ENCODE data around the gene MRGPRF.

MRGPRF gene

GRCh38 chr11:68961245-68961644 is 51.8 kb downstream of the MRGPRF start:
- 90 to 93% methylated on average over 8 of the region's 8 CpGs for WGBS, 2 experiments
- H3K36me3 ChIP-seq (ENCODE audit: control insufficient read depth, insufficient read depth, low read length) = no peaks in the 10 kb centered on the region
- no peaks in the 10 kb centered on the region for H3K4me1 ChIP-seq (ENCODE audit: control insufficient read depth, insufficient read depth, low read length)
- no peaks in the 10 kb centered on the region for H3K9me3 ChIP-seq (ENCODE audit: control insufficient read depth, low read length)
- no peak overlapping the region for H3K4me3 ChIP-seq (ENCODE audit: insufficient read depth, low read depth, low read length)
- H3K27ac ChIP-seq (ENCODE audit: insufficient read depth, low read depth, low read length, poor library complexity, severe bottlenecking) = no peak overlapping the region
- no peaks in the 10 kb centered on the region for H3K27me3 ChIP-seq (ENCODE audit: control insufficient read depth, insufficient read depth, low read length, poor library complexity, severe bottlenecking)

DNA sequence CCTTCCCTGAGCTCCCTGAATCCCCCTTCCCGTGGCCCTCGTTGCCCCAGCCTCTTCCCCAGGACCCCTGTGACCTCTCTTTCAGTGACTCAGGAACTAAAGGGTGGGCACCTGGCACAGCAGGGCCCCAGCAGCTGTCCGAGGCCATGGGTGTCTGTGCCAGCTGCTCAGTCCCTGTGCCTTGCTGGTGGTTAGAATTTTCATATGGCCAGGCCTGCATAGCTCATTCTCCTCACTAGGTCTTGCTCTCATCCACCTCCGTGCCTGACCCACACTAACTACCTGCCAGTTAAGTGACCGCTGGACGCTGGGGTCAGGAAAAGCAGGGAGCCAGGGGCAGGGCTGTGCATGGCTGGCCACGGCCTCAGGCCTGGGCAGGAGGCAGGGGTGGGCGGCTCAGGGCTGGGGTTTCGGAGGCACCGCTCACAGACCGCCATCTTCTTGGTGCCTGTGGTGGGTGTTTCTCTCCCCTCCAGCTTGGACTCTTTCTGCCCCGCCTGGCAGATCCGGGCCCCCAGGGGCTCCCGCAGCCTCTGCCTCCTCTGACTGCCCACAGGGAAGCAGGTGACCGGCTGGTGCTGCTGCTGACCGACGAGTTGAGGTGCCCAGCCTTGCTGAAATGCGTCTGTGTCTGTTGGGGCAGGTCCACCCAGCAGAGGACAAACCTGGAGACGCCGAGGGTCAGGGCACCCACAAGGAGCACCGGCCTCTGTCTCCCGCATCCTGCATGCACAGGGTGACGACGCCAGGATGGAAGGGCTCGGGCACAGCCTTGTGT is 52.6 kb downstream of the MRGPRF start:
- H3K4me1 ChIP-seq (ENCODE audit: control insufficient read depth, insufficient read depth, low read length) = no peaks in the 10 kb centered on the region
- WGBS, 2 experiments = 92 to 94% methylated on average over 25 of the region's 25 CpGs
- no peaks in the 10 kb centered on the region for H3K36me3 ChIP-seq (ENCODE audit: control insufficient read depth, insufficient read depth, low read length)
- H3K4me3 ChIP-seq (ENCODE audit: insufficient read depth, low read depth, low read length) = no peak overlapping the region
- H3K9me3 ChIP-seq (ENCODE audit: control insufficient read depth, low read length) = no peaks in the 10 kb centered on the region
- no peak overlapping the region for H3K27ac ChIP-seq (ENCODE audit: insufficient read depth, low read depth, low read length, poor library complexity, severe bottlenecking)
- H3K27me3 ChIP-seq (ENCODE audit: control insufficient read depth, insufficient read depth, low read length, poor library complexity, severe bottlenecking) = no peaks in the 10 kb centered on the region

DNA sequence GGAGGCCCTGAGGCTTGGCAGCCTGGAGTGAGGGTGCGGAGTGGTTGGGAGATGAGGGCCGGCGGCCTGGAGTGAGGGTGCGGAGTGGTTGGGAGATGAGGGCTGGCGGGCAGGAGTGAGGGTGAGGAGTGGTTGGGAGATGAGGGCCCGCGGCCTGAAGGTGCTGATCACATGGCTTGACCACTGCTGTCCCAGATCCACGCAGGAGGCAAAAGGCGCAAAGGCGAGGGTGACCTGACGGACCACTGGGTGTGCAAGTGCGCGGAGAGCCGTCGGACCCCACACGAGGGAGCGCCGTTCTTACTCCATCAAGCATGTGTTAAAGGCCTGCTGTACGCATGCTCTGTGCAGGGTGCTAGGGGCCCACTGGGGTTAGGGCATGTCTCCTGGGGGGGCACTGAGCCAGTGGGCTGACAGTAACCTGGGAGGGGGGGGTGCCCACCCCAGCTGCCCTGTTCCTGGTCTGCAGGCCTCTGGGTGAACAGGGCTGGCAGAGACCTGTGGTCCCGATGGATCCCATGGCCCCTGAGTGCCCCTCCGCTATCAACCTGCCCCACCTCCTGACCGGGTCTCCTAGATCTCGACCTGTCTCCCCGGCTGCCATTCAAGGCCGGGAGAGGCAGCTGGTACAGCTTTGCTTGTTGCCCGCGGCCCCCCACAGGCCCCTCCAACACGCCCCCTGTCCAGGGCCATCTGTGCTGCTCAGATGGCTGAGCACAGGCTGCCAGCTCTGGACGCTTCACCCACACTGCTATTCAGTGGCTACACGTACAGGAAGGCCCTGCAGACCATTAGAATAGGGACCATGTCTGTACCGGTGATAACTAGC is 53.4 kb downstream of the MRGPRF start:
- Histone ChIP-seq H3K9me3 (ENCODE audit: control insufficient read depth, low read length) (no peaks in the 10 kb centered on the region), H3K4me1 (ENCODE audit: control insufficient read depth, insufficient read depth, low read length) (no peaks in the 10 kb centered on the region), H3K27me3 (ENCODE audit: control insufficient read depth, insufficient read depth, low read length, poor library complexity, severe bottlenecking) (no peaks in the 10 kb centered on the region), H3K4me3 (ENCODE audit: insufficient read depth, low read depth, low read length) (no peak overlapping the region), H3K27ac (ENCODE audit: insufficient read depth, low read depth, low read length, poor library complexity, severe bottlenecking) (no peak overlapping the region), H3K36me3 (ENCODE audit: control insufficient read depth, insufficient read depth, low read length) (no peaks in the 10 kb centered on the region)
- 94 to 95% methylated on average over 31 of the region's 31 CpGs for WGBS, 2 experiments

- H3K27me3 ChIP-seq (ENCODE audit: control insufficient read depth, insufficient read depth, low read length, poor library complexity, severe bottlenecking) = no peaks in the 10 kb centered on the region
- no peaks in the 10 kb centered on the region for H3K4me1 ChIP-seq (ENCODE audit: control insufficient read depth, insufficient read depth, low read length)
- WGBS, 2 experiments = 93% methylated on average over 9 of the region's 9 CpGs
- no peaks in the 10 kb centered on the region for H3K9me3 ChIP-seq (ENCODE audit: control insufficient read depth, low read length)
- H3K27ac ChIP-seq (ENCODE audit: insufficient read depth, low read depth, low read length, poor library complexity, severe bottlenecking) = no peak overlapping the region
- no peak overlapping the region for H3K4me3 ChIP-seq (ENCODE audit: insufficient read depth, low read depth, low read length)
- no peaks in the 10 kb centered on the region for H3K36me3 ChIP-seq (ENCODE audit: control insufficient read depth, insufficient read depth, low read length)
Measured at GRCh38 chr11:68958211-68958610, 54.8 kb downstream of the MRGPRF start.

DNA sequence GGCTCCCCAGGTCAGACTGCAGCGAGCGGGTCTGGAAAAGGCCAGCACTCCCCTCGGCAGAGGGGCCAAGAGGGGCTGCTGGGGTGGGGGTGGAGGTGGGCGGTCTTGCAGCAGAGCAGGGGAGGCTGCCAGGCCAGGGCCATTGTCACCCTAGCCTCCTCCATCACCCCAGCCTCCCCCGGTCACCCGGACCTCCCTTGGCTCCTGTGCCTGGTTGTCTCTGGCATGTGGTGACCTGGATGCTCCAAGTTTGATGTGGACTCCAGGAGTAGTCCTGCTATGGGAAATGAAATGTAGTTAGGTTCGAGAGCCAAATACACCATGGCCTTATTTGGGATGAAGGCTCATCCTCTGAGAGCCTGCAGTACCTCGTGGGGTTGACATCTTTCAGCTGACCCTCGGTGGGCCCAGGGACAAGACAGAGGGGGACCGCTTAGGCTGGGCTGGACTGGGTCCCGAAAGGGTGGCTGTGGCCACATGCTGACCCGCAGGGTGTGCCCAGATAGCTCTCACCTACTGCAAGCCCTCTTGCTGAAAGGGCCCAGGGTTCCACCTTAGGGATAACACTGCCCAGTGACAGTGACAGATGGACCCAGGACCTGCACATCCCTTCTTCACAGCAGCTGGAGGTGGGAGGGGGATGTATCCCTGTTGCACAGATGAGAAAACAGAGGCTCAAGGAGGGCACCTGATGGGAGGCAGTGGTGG is 56.3 kb downstream of the MRGPRF start:
- Histone ChIP-seq H3K27me3 (ENCODE audit: control insufficient read depth, insufficient read depth, low read length, poor library complexity, severe bottlenecking) (no peaks in the 10 kb centered on the region), H3K9me3 (ENCODE audit: control insufficient read depth, low read length) (no peaks in the 10 kb centered on the region)
- 84 to 87% methylated on average over 12 of the region's 12 CpGs for WGBS, 2 experiments

GRCh38 chr11:68956142-68956541 is 56.9 kb downstream of the MRGPRF start:
- 30 to 34% methylated on average over 11 to 12 of the region's 12 CpGs for WGBS, 2 experiments
- Histone ChIP-seq H3K4me3 (ENCODE audit: insufficient read depth, low read depth, low read length) (no peak overlapping the region), H3K27me3 (ENCODE audit: control insufficient read depth, insufficient read depth, low read length, poor library complexity, severe bottlenecking) (no peaks in the 10 kb centered on the region), H3K36me3 (ENCODE audit: control insufficient read depth, insufficient read depth, low read length) (no peaks in the 10 kb centered on the region), H3K27ac (ENCODE audit: insufficient read depth, low read depth, low read length, poor library complexity, severe bottlenecking) (no peak overlapping the region), H3K9me3 (ENCODE audit: control insufficient read depth, low read length) (no peaks in the 10 kb centered on the region), H3K4me1 (ENCODE audit: control insufficient read depth, insufficient read depth, low read length) (no peaks in the 10 kb centered on the region)

More for the DNA sequence above, 56.3 kb downstream of the MRGPRF start:
- Histone ChIP-seq H3K27ac (ENCODE audit: insufficient read depth, low read depth, low read length, poor library complexity, severe bottlenecking) (no peak overlapping the region), H3K4me3 (ENCODE audit: insufficient read depth, low read depth, low read length) (no peak overlapping the region), H3K4me1 (ENCODE audit: control insufficient read depth, insufficient read depth, low read length) (no peaks in the 10 kb centered on the region), H3K36me3 (ENCODE audit: control insufficient read depth, insufficient read depth, low read length) (no peaks in the 10 kb centered on the region)

DNA sequence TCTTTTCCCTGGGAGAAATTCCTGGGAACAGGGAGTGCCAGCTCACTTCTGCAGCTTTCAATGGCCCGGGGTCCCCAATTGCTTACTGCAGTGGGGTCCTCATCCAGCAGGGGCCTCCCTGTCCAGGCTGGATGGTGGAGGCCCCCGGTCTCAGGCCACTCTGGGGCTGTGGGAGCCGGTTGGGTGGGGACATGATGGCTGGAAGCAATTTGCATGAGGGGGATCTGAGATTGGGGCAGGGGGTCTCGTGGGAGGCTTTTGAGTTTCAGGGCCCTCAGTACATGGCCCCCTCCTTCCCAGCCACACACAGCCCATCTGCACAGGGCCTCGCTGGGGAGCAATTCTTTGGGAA is 57.5 kb downstream of the MRGPRF start:
- Histone ChIP-seq H3K27me3 (ENCODE audit: control insufficient read depth, insufficient read depth, low read length, poor library complexity, severe bottlenecking) (no peaks in the 10 kb centered on the region), H3K4me1 (ENCODE audit: control insufficient read depth, insufficient read depth, low read length) (peaks cover 5% of the 10 kb centered on the region), H3K9me3 (ENCODE audit: control insufficient read depth, low read length) (no peaks in the 10 kb centered on the region), H3K4me3 (ENCODE audit: insufficient read depth, low read depth, low read length) (no peak overlapping the region), H3K36me3 (ENCODE audit: control insufficient read depth, insufficient read depth, low read length) (no peaks in the 10 kb centered on the region), H3K27ac (ENCODE audit: insufficient read depth, low read depth, low read length, poor library complexity, severe bottlenecking) (no peak overlapping the region)
- WGBS, 2 experiments = 74 to 78% methylated on average over 4 of the region's 5 CpGs

DNA sequence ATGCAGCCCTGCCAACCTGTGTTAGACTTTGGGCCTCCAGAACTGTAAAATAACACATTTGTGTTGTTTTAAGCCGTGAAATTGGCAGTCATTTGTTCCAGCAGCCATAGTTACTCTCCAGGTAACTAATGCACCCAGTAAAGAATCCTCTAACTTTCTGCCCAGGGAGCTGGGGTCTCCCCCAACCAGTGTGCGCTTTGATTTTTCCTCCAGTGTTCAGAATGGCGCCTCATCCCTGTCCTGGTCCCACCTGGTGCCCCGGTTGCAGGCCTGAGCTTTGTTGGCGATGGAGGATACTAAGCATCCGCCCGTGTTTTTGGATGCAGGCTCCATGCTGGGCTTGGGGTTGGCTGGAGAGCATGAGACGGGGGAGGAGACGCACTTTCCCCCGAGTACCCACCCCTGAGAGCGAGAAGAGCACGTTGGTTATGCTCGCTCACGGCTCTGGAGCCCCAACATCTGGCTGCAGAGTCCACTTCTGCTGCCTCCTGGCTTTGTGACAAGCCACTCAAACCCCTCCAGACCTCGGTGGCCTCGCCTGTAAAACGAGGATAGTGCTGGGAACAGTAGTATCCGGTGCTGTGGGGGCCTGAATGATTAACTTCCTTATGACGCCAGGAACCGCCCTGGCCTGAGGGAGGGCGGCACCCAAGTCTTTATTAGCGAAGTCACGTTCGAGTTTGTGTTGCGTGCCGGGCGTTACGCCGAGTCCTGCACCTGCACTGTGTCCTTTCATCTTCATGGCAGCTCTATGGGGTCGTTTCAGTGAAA is 58.0 kb downstream of the MRGPRF start:
- H3K36me3 ChIP-seq (ENCODE audit: control insufficient read depth, insufficient read depth, low read length) = no peaks in the 10 kb centered on the region
- WGBS, 2 experiments = 73 to 74% methylated on average over 30 of the region's 30 CpGs

More for the DNA sequence above, 58.0 kb downstream of the MRGPRF start:
- Histone ChIP-seq H3K9me3 (ENCODE audit: control insufficient read depth, low read length) (no peaks in the 10 kb centered on the region), H3K27me3 (ENCODE audit: control insufficient read depth, insufficient read depth, low read length, poor library complexity, severe bottlenecking) (no peaks in the 10 kb centered on the region), H3K4me3 (ENCODE audit: insufficient read depth, low read depth, low read length) (no peak overlapping the region), H3K27ac (ENCODE audit: insufficient read depth, low read depth, low read length, poor library complexity, severe bottlenecking) (no peak overlapping the region), H3K4me1 (ENCODE audit: control insufficient read depth, insufficient read depth, low read length) (peaks cover 7% of the 10 kb centered on the region)
